GM06990 (cell line): ENCODE results near the gene NFILZ.
"Not testable (repeated sequence)": the region's sequence is repeated elsewhere in the genome, so short reads cannot be mapped to it uniquely, and the experiment has no call there.

Experiments
- DNase-seq: peaks from one replicate; pipeline ENCODE4 v3.0.0-alpha.2; 2011; ENCODE audit not compliant: insufficient read length; ENCODE audit errors: extremely low read depth
- H3K27me3 ChIP-seq: replicated peaks from 2 replicates; pipeline ENCODE4 v1.6.0; 2011; ENCODE audit warnings: low read length; ENCODE audit not compliant: control insufficient read depth, insufficient read depth
- H3K36me3 ChIP-seq: 2 replicates; pipeline ENCODE4 v1.5.1; 2011; ENCODE audit warnings: low read length; ENCODE audit not compliant: control insufficient read depth, insufficient read depth
- H3K4me3 ChIP-seq: replicated peaks from 2 replicates; pipeline ENCODE4 v1.5.1; 2011; ENCODE audit warnings: low read depth, mild to moderate bottlenecking, control low read depth, low read length
- CTCF ChIP-seq: IDR thresholded peaks from 2 replicates; pipeline ENCODE4 v1.5.1; 2011; ENCODE audit warnings: low read length, control low read depth, mild to moderate bottlenecking, inconsistent platforms; ENCODE audit not compliant: insufficient read depth, poor library complexity, severe bottlenecking

The NFILZ gene

GRCh38 chr19:8617984-8618383 lies 12.4 kb upstream of the NFILZ start:
- H3K36me3 ChIP-seq, result no peaks in the 10 kb centered on the region
- DNase-seq, result no peak
- no peak for TF ChIP-seq CTCF
- H3K4me3 ChIP-seq, result no peak overlapping the region
- no peaks in the 10 kb centered on the region for H3K27me3 ChIP-seq

GRCh38 chr19:8618751-8619150 lies 11.7 kb upstream of the NFILZ start:
- Histone ChIP-seq H3K4me3 (no peak overlapping the region), H3K36me3 (no peaks in the 10 kb centered on the region), H3K27me3 (no peaks in the 10 kb centered on the region)
- no peak for TF ChIP-seq CTCF
- no peak for DNase-seq

DNA sequence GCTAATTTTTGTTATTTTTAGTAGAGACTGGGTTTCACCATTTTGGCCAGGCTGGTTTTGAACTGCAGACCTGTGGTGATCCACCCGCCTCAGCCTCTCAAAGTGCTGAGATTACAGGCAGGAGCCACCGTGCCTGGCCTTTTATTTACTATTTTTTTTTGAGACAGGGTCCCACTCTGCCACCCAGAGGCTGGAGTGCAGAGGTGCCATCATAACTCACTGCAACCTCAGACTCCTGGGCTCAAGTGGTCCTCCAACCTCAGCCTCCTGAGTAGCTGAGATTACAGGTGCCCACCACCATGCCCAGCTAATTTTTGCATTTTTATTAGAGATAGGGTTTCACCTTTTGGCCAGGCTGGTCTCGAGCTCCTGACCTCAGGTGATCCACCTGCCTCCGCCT lies 7.5 kb upstream of the NFILZ start:
- not testable (repeated sequence) for H3K4me3 ChIP-seq, H3K27me3 ChIP-seq, H3K36me3 ChIP-seq, DNase-seq
- peak; percentile 19 for TF ChIP-seq CTCF

GRCh38 chr19:8626842-8627241 lies 3.6 kb upstream of the NFILZ start:
- TF ChIP-seq CTCF, result no peak
- no peak for DNase-seq
- H3K4me3 ChIP-seq, result no peak overlapping the region
- H3K36me3 ChIP-seq, result no peaks in the 10 kb centered on the region
- no peaks in the 10 kb centered on the region for H3K27me3 ChIP-seq

- TF ChIP-seq CTCF, result no peak
- no peaks in the 10 kb centered on the region for H3K36me3 ChIP-seq
- H3K4me3 ChIP-seq, result no peak overlapping the region
- H3K27me3 ChIP-seq, result no peaks in the 10 kb centered on the region
- DNase-seq, result no peak
These were observed 1.2 kb upstream of the NFILZ start for GRCh38 chr19:8629184-8629583.

DNA sequence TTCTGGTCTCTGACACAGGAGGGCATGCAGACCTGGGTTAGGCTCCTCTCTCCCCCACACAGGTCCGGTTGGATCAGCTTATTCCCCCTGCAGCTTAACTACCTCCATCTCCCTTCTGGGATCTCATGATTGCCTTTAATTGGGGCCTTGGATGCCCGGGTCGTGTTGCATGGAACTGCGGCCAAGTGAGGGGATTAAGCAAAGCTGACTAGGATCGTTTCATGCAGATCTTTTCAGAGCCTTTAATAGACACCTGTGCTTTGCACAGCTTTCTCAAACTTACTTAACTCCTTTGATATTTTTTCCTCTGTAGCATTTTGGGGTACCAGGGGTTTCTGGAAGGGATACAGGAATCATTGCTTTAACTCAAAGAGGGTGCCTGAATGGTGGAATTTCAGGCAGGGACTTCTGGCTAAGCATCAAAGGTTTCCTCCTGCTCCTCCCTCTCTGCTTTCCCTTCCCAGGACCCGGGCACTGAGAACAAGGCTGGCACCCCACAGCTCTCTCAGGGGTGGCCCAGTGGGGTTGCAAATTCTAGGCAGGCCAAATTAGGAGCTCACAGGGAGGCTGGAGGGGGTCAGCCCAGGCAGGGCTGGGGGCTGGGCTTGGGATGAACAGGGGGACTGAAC lies 477 bp downstream of the NFILZ start:
- no peak for DNase-seq
- H3K4me3 ChIP-seq, result no peak overlapping the region
- no peaks in the 10 kb centered on the region for H3K27me3 ChIP-seq
- TF ChIP-seq CTCF, result no peak
- no peaks in the 10 kb centered on the region for H3K36me3 ChIP-seq
